ENCODE results near the gene BBS9. TPM values are rescaled to one million over a fixed set of nuclear protein-coding genes. Genes with fewer than 3 reads are reported as not detected.

BBS9 gene
- total RNA-seq, 1 experiment from 2014 or later, result 5.1 TPM

- Mint-ChIP-seq H3K36me3 (ENCODE audit: insufficient read depth, unreplicated experiment) (no peaks in the 10 kb centered on the region), H3K27me3 (ENCODE audit: insufficient read depth, unreplicated experiment) (no peaks in the 10 kb centered on the region), H3K4me3 (ENCODE audit: unreplicated experiment) (no peak overlapping the region), H3K9me3 (ENCODE audit: unreplicated experiment) (no peaks in the 10 kb centered on the region), H3K4me1 (ENCODE audit: insufficient read depth, unreplicated experiment) (no peaks in the 10 kb centered on the region), H3K27ac (ENCODE audit: low read depth, unreplicated experiment) (no peak overlapping the region)
- ChIA-PET CTCF (no interaction called here), POLR2A (no interaction called here)
- no TSS peak for BruUV-seq (replicated peaks)
- intact Hi-C loops (cut with micrococcal nuclease), result no loop called here
- no peak for TF ChIP-seq CTCF (IDR thresholded peaks at IDR 0.05; ENCODE audit: unreplicated experiment)
- DNase-seq (ENCODE audit: unreplicated experiment), result no peak
These were observed 421.0 kb downstream of the BBS9 start for GRCh38 chr7:33550363-33550762.

- ChIA-PET CTCF (no interaction called here), POLR2A (no interaction called here)
- no peaks in the 10 kb centered on the region for H3K27me3 Mint-ChIP-seq (ENCODE audit: insufficient read depth, unreplicated experiment)
- intact Hi-C loops (cut with micrococcal nuclease), result no loop called here
- DNase-seq (ENCODE audit: unreplicated experiment), result no peak
- no peaks in the 10 kb centered on the region for H3K4me1 Mint-ChIP-seq (ENCODE audit: insufficient read depth, unreplicated experiment)
- no TSS peak for BruUV-seq (replicated peaks)
- H3K36me3 Mint-ChIP-seq (ENCODE audit: insufficient read depth, unreplicated experiment), result no peaks in the 10 kb centered on the region
- no peak overlapping the region for H3K27ac Mint-ChIP-seq (ENCODE audit: low read depth, unreplicated experiment)
- TF ChIP-seq CTCF (IDR thresholded peaks at IDR 0.05; ENCODE audit: unreplicated experiment), result no peak
- H3K9me3 Mint-ChIP-seq (ENCODE audit: unreplicated experiment), result no peaks in the 10 kb centered on the region
- H3K4me3 Mint-ChIP-seq (ENCODE audit: unreplicated experiment), result no peak overlapping the region
These were observed 421.6 kb downstream of the BBS9 start for GRCh38 chr7:33550979-33551378.

GRCh38 chr7:33554046-33554445 lies 424.7 kb downstream of the BBS9 start:
- intact Hi-C loops (cut with micrococcal nuclease), result no loop called here
- BruUV-seq (replicated peaks), result no TSS peak
- Mint-ChIP-seq H3K9me3 (ENCODE audit: unreplicated experiment) (no peaks in the 10 kb centered on the region), H3K27me3 (ENCODE audit: insufficient read depth, unreplicated experiment) (no peaks in the 10 kb centered on the region), H3K4me1 (ENCODE audit: insufficient read depth, unreplicated experiment) (no peaks in the 10 kb centered on the region), H3K4me3 (ENCODE audit: unreplicated experiment) (no peak overlapping the region), H3K27ac (ENCODE audit: low read depth, unreplicated experiment) (no peak overlapping the region), H3K36me3 (ENCODE audit: insufficient read depth, unreplicated experiment) (no peaks in the 10 kb centered on the region)
- CTCF ChIA-PET, result interaction anchor here (0.5 to 0.8 kb wide), 4 partner anchors 20 to 375 kb away, joined by 3 to 4 read pairs (median 3); no protein-coding TSS in a partner anchor
- TF ChIP-seq CTCF (IDR thresholded peaks at IDR 0.05; ENCODE audit: unreplicated experiment), result no peak
- no peak for DNase-seq (ENCODE audit: unreplicated experiment)
- POLR2A ChIA-PET, result no interaction called here

- intact Hi-C loops (cut with micrococcal nuclease), result no loop called here
- Mint-ChIP-seq H3K36me3 (ENCODE audit: insufficient read depth, unreplicated experiment) (no peaks in the 10 kb centered on the region), H3K4me1 (ENCODE audit: insufficient read depth, unreplicated experiment) (no peaks in the 10 kb centered on the region), H3K27me3 (ENCODE audit: insufficient read depth, unreplicated experiment) (no peaks in the 10 kb centered on the region), H3K27ac (ENCODE audit: low read depth, unreplicated experiment) (no peak overlapping the region), H3K9me3 (ENCODE audit: unreplicated experiment) (no peaks in the 10 kb centered on the region), H3K4me3 (ENCODE audit: unreplicated experiment) (no peak overlapping the region)
- no TSS peak for BruUV-seq (replicated peaks)
- ChIA-PET POLR2A (no interaction called here), CTCF (interaction anchor here (0.5 kb wide), 1 partner anchor 20 kb away, joined by 3 read pairs; no protein-coding TSS in a partner anchor)
- DNase-seq (ENCODE audit: unreplicated experiment), result no peak
- TF ChIP-seq CTCF (IDR thresholded peaks at IDR 0.05; ENCODE audit: unreplicated experiment), result no peak
These were observed 425.2 kb downstream of the BBS9 start for GRCh38 chr7:33554576-33554975.

All from MCF 10A (cell line).